K562 (cell line): ENCODE data around the gene NHLH1. TPM values are rescaled to one million over a fixed set of nuclear protein-coding genes. Genes with fewer than 3 reads are reported as not detected.

Experiments
- CXXC5 ChIP-seq: fragments of 250-450 bp; sonication (Bioruptor Pico); IDR thresholded peaks from 2 replicates; pipeline ENCODE4 v1.8.0; 2022; ENCODE audit warnings: inconsistent platforms, mild to moderate bottlenecking, moderate library complexity
- LCOR ChIP-seq: sonication (generic); formaldehyde crosslinking; IDR thresholded peaks from 2 replicates; pipeline ENCODE4 v1.8.0; 2022; ENCODE audit warnings: mild to moderate bottlenecking, missing genetic modification reagents
- TBP ChIP-seq: optimal IDR thresholded peaks from 2 replicates; pipeline ENCODE3; 2011; ENCODE audit warnings: low read depth, low read length, improper control_type of control experiment
- polyA plus RNA-seq, 8 experiments: library from polyadenylated mRNA; depleted of rRNA in 4 of 8; stranded (reverse) in 5 of 8; unstranded in 3 of 8; fragments of >200 nt; fragmentation: Nextera tagmentation in 2 of 8; fragmentation: Illumina TruSeq in 1 of 8; extraction: Ambion mirVana in 2 of 8; extraction: Trizol in 1 of 8; gene quantifications; 2 replicates each; pipeline versions ENCODE4 v1.2.1 to v1.2.3, GENCODE V29; 2011 to 2014; ENCODE audit warnings: inconsistent platforms in 1 of 8, missing spikeins in 1 of 8
- total RNA-seq, 7 experiments: library from RNA; depleted of rRNA in 6 of 7; stranded (reverse); fragments of >200 nt in 6 of 7; fragmentation: Illumina TruSeq in 2 of 7; extraction: Trizol in 2 of 7; gene quantifications; 2 replicates each; pipeline versions ENCODE4 v1.2.1 to v1.2.3, GENCODE V29; 2011 to 2021; ENCODE audit warnings: low replicate concordance in 1 of 7
- TF ChIP-seq, protein P1 (sequence below): fragments of 450-650 bp; IDR thresholded peaks from 2 replicates; pipeline ENCODE4 v1.6.1; 2016; ENCODE audit warnings: mild to moderate bottlenecking, moderate library complexity
- TF ChIP-seq, protein P2 (sequence below), 2 experiments: fragments of 450-650 bp; formaldehyde crosslinking in 1 of 2; IDR thresholded peaks; 2 replicates each; pipeline versions ENCODE4 v1.4.0 to v1.6.1; 2014 to 2020; ENCODE audit warnings: mild to moderate bottlenecking in 2 of 2, borderline replicate concordance in 1 of 2, low read depth in 1 of 2

NHLH1 gene
- total and polyA plus RNA-seq, 9 of the 15 experiments (the other 6 are each of a cell fraction or from before 2014, with no cell fraction given), result 0.09 to 1.3 (median 0.35) TPM; not detected in 1

DNA sequence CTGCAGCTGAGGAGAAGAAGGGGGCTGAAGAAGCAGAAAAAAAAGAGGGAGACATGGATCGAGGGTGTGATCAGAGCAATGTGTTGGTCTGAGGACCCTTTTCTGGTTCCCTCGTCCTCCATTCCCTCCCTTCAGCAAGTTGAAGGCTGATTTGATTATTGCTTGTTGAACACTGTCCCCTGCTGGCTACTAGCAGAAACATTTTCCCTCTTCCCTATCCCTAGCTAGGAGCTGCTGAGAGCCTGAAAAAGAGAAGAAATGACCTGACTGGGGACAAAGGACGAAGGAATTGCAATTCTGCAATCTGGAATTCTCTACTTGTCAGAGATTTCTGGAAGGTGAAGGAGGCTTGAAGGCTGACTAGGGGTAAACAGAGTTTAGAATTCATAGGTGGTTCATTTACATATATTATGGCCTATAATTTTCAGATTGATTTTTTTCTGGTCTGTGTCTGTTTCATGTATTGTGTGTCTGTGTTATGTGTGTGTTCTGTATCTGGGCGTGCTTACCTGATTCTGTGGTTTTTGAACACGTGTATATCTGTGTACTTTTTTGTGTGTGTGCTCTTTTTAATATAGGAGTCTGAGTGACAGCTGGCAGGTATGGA lies 9.8 kb downstream of the NHLH1 start (continued):
- TF ChIP-seq, protein P1, sequence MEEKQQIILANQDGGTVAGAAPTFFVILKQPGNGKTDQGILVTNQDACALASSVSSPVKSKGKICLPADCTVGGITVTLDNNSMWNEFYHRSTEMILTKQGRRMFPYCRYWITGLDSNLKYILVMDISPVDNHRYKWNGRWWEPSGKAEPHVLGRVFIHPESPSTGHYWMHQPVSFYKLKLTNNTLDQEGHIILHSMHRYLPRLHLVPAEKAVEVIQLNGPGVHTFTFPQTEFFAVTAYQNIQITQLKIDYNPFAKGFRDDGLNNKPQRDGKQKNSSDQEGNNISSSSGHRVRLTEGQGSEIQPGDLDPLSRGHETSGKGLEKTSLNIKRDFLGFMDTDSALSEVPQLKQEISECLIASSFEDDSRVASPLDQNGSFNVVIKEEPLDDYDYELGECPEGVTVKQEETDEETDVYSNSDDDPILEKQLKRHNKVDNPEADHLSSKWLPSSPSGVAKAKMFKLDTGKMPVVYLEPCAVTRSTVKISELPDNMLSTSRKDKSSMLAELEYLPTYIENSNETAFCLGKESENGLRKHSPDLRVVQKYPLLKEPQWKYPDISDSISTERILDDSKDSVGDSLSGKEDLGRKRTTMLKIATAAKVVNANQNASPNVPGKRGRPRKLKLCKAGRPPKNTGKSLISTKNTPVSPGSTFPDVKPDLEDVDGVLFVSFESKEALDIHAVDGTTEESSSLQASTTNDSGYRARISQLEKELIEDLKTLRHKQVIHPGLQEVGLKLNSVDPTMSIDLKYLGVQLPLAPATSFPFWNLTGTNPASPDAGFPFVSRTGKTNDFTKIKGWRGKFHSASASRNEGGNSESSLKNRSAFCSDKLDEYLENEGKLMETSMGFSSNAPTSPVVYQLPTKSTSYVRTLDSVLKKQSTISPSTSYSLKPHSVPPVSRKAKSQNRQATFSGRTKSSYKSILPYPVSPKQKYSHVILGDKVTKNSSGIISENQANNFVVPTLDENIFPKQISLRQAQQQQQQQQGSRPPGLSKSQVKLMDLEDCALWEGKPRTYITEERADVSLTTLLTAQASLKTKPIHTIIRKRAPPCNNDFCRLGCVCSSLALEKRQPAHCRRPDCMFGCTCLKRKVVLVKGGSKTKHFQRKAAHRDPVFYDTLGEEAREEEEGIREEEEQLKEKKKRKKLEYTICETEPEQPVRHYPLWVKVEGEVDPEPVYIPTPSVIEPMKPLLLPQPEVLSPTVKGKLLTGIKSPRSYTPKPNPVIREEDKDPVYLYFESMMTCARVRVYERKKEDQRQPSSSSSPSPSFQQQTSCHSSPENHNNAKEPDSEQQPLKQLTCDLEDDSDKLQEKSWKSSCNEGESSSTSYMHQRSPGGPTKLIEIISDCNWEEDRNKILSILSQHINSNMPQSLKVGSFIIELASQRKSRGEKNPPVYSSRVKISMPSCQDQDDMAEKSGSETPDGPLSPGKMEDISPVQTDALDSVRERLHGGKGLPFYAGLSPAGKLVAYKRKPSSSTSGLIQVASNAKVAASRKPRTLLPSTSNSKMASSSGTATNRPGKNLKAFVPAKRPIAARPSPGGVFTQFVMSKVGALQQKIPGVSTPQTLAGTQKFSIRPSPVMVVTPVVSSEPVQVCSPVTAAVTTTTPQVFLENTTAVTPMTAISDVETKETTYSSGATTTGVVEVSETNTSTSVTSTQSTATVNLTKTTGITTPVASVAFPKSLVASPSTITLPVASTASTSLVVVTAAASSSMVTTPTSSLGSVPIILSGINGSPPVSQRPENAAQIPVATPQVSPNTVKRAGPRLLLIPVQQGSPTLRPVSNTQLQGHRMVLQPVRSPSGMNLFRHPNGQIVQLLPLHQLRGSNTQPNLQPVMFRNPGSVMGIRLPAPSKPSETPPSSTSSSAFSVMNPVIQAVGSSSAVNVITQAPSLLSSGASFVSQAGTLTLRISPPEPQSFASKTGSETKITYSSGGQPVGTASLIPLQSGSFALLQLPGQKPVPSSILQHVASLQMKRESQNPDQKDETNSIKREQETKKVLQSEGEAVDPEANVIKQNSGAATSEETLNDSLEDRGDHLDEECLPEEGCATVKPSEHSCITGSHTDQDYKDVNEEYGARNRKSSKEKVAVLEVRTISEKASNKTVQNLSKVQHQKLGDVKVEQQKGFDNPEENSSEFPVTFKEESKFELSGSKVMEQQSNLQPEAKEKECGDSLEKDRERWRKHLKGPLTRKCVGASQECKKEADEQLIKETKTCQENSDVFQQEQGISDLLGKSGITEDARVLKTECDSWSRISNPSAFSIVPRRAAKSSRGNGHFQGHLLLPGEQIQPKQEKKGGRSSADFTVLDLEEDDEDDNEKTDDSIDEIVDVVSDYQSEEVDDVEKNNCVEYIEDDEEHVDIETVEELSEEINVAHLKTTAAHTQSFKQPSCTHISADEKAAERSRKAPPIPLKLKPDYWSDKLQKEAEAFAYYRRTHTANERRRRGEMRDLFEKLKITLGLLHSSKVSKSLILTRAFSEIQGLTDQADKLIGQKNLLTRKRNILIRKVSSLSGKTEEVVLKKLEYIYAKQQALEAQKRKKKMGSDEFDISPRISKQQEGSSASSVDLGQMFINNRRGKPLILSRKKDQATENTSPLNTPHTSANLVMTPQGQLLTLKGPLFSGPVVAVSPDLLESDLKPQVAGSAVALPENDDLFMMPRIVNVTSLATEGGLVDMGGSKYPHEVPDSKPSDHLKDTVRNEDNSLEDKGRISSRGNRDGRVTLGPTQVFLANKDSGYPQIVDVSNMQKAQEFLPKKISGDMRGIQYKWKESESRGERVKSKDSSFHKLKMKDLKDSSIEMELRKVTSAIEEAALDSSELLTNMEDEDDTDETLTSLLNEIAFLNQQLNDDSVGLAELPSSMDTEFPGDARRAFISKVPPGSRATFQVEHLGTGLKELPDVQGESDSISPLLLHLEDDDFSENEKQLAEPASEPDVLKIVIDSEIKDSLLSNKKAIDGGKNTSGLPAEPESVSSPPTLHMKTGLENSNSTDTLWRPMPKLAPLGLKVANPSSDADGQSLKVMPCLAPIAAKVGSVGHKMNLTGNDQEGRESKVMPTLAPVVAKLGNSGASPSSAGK, result no peak
- TF ChIP-seq LCOR (CRISPR knock-in tag), result no peak
- TF ChIP-seq CXXC5, result 0 out of 2 replicates have a peak, but pooled peaks have one; percentile 1
- TF ChIP-seq, protein P2, sequence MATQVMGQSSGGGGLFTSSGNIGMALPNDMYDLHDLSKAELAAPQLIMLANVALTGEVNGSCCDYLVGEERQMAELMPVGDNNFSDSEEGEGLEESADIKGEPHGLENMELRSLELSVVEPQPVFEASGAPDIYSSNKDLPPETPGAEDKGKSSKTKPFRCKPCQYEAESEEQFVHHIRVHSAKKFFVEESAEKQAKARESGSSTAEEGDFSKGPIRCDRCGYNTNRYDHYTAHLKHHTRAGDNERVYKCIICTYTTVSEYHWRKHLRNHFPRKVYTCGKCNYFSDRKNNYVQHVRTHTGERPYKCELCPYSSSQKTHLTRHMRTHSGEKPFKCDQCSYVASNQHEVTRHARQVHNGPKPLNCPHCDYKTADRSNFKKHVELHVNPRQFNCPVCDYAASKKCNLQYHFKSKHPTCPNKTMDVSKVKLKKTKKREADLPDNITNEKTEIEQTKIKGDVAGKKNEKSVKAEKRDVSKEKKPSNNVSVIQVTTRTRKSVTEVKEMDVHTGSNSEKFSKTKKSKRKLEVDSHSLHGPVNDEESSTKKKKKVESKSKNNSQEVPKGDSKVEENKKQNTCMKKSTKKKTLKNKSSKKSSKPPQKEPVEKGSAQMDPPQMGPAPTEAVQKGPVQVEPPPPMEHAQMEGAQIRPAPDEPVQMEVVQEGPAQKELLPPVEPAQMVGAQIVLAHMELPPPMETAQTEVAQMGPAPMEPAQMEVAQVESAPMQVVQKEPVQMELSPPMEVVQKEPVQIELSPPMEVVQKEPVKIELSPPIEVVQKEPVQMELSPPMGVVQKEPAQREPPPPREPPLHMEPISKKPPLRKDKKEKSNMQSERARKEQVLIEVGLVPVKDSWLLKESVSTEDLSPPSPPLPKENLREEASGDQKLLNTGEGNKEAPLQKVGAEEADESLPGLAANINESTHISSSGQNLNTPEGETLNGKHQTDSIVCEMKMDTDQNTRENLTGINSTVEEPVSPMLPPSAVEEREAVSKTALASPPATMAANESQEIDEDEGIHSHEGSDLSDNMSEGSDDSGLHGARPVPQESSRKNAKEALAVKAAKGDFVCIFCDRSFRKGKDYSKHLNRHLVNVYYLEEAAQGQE (IDR thresholded peaks at IDR 0.05; ENCODE audit: borderline replicate concordance), result peak; percentile 90
- TF ChIP-seq, protein P2 (CRISPR knock-in tag; IDR thresholded peaks at IDR 0.05; ENCODE audit: low read depth), result no peak
- peak; percentile 11 for TF ChIP-seq TBP
